ENCODE results near the gene CALCOCO2.
A peak's percentile ranks its signal among the peaks of the same experiment; 100 is the strongest.

Gene CALCOCO2

GRCh38 chr17:48893646-48894508 is 63.0 kb downstream of the CALCOCO2 start:
- no peak for DNase-seq (ENCODE audit: low read depth)
- no peak for TF ChIP-seq CTCF (IDR thresholded peaks at IDR 0.05; ENCODE audit: insufficient read depth, low read depth, low read length, missing control alignments)
- peak overlapping the region; percentile 85 for H3K4me3 ChIP-seq (ENCODE audit: low read depth, low read length)

- no peak for DNase-seq (ENCODE audit: low read depth)
- no peak overlapping the region for H3K4me3 ChIP-seq (ENCODE audit: low read depth, low read length)
- no peak for TF ChIP-seq CTCF (IDR thresholded peaks at IDR 0.05; ENCODE audit: insufficient read depth, low read depth, low read length, missing control alignments)
Observed at GRCh38 chr17:48894886-48895285, 64.1 kb downstream of the CALCOCO2 start.

- no peak for DNase-seq (ENCODE audit: low read depth)
- TF ChIP-seq CTCF (IDR thresholded peaks at IDR 0.05; ENCODE audit: insufficient read depth, low read depth, low read length, missing control alignments): no peak
Observed at GRCh38 chr17:48901241-48901640, 70.4 kb downstream of the CALCOCO2 start.

GRCh38 chr17:48903401-48903800 is 72.6 kb downstream of the CALCOCO2 start:
- H3K4me3 ChIP-seq (ENCODE audit: low read depth, low read length): no peak overlapping the region
- no peak for DNase-seq (ENCODE audit: low read depth)
- no peak for TF ChIP-seq CTCF (IDR thresholded peaks at IDR 0.05; ENCODE audit: insufficient read depth, low read depth, low read length, missing control alignments)

More at GRCh38 chr17:48901241-48901640, 70.4 kb downstream of the CALCOCO2 start:
- H3K4me3 ChIP-seq (ENCODE audit: low read depth, low read length): no peak overlapping the region

GRCh38 chr17:48904428-48904827 is 73.6 kb downstream of the CALCOCO2 start:
- no peak overlapping the region for H3K4me3 ChIP-seq (ENCODE audit: low read depth, low read length)
- DNase-seq (ENCODE audit: low read depth): no peak
- no peak for TF ChIP-seq CTCF (IDR thresholded peaks at IDR 0.05; ENCODE audit: insufficient read depth, low read depth, low read length, missing control alignments)

GRCh38 chr17:48905987-48906515 is 75.2 kb downstream of the CALCOCO2 start:
- TF ChIP-seq CTCF (IDR thresholded peaks at IDR 0.05; ENCODE audit: insufficient read depth, low read depth, low read length, missing control alignments): no peak
- H3K4me3 ChIP-seq (ENCODE audit: low read depth, low read length): no peak overlapping the region
- DNase-seq (ENCODE audit: low read depth): no peak

Data from GM12865 (cell line).